HepG2 (cell line): ENCODE data around the gene FOXN3. TPM values are rescaled to one million over a fixed set of nuclear protein-coding genes. Genes with fewer than 3 reads are reported as not detected.

Experiments
- EP300 ChIP-seq, 3 experiments: sonication (generic) in 1 of 3; formaldehyde crosslinking in 1 of 3; IDR thresholded peaks; 2 replicates each; pipeline versions ENCODE4 v1.5.1 to v1.6.1; 2011 to 2020; ENCODE audit warnings: low read depth in 2 of 3, low read length in 2 of 3, borderline replicate concordance in 1 of 3, improper control_type of control experiment in 1 of 3, mild to moderate bottlenecking in 1 of 3, missing genetic modification reagents in 1 of 3, moderate library complexity in 1 of 3
- GZF1 ChIP-seq: sonication (generic); formaldehyde crosslinking; IDR thresholded peaks from 2 replicates; pipeline ENCODE4 v1.5.1; 2020; ENCODE audit warnings: mild to moderate bottlenecking, missing genetic modification reagents
- HNRNPL ChIP-seq: fragments of 200-400 bp; formaldehyde crosslinking; IDR thresholded peaks from 2 replicates; pipeline ENCODE4 v1.6.1; 2017; ENCODE audit warnings: mild to moderate bottlenecking, low read depth, low read length
- KDM4B ChIP-seq: sonication (generic); formaldehyde crosslinking; IDR thresholded peaks from 2 replicates; pipeline ENCODE4 v1.4.0; 2020; ENCODE audit warnings: missing genetic modification reagents
- MED1 ChIP-seq: sonication (generic); formaldehyde crosslinking; IDR thresholded peaks from 2 replicates; pipeline ENCODE4 v1.4.0; 2020; ENCODE audit warnings: missing genetic modification reagents
- NR2F6 ChIP-seq, 2 experiments: IDR thresholded peaks; 2 replicates each; pipeline ENCODE4 v1.6.1; 2016; ENCODE audit warnings: antibody characterized with exemption in 1 of 2, mild to moderate bottlenecking in 1 of 2
- REL ChIP-seq: sonication (generic); formaldehyde crosslinking; conservative IDR thresholded peaks from 2 replicates; pipeline ENCODE4 v1.8.0; 2022; ENCODE audit warnings: mild to moderate bottlenecking, missing genetic modification reagents, moderate library complexity
- SMAD3 ChIP-seq: sonication (generic); formaldehyde crosslinking; IDR thresholded peaks from 2 replicates; pipeline ENCODE4 v1.4.0; 2020; ENCODE audit warnings: missing genetic modification reagents
- SSRP1 ChIP-seq: IDR thresholded peaks from 2 replicates; pipeline ENCODE4 v1.6.1; 2016; ENCODE audit warnings: control low read depth
- STAG1 ChIP-seq: sonication (generic); formaldehyde crosslinking; IDR thresholded peaks from 2 replicates; pipeline ENCODE4 v1.4.0; 2020; ENCODE audit warnings: missing genetic modification reagents
- ZMAT3 ChIP-seq: sonication (generic); formaldehyde crosslinking; conservative IDR thresholded peaks from 2 replicates; pipeline ENCODE4 v1.7.0; 2021; ENCODE audit warnings: missing genetic modification reagents
- ZNF609 ChIP-seq: sonication (generic); formaldehyde crosslinking; IDR thresholded peaks from 2 replicates; pipeline ENCODE4 v1.4.0; 2020; ENCODE audit warnings: mild to moderate bottlenecking, missing genetic modification reagents, borderline replicate concordance
- ZNF780A ChIP-seq: sonication (generic); formaldehyde crosslinking; IDR thresholded peaks from 2 replicates; pipeline ENCODE4 v1.8.0; 2022; ENCODE audit warnings: mild to moderate bottlenecking, missing genetic modification reagents, moderate library complexity
- polyA plus RNA-seq, 8 experiments: library from polyadenylated mRNA; depleted of rRNA in 3 of 8; stranded (reverse) in 7 of 8; unstranded in 1 of 8; fragments of >200 nt; fragmentation: Illumina TruSeq in 4 of 8; extraction: Trizol in 4 of 8; gene quantifications; 2 replicates each; pipeline versions ENCODE4 v1.2.1 to v1.2.3, GENCODE V29; 2011 to 2016; ENCODE audit warnings: low read depth in 4 of 8, missing spikeins in 1 of 8, mixed read lengths in 1 of 8; ENCODE audit not compliant: insufficient read depth in 1 of 8
- total RNA-seq, 5 experiments: library from RNA; depleted of rRNA; stranded (reverse); fragments of >200 nt; fragmentation: Illumina TruSeq; extraction: Trizol; gene quantifications; 2 replicates each; pipeline ENCODE4 v1.2.3, GENCODE V29; 2016; ENCODE audit warnings: low read depth in 1 of 5
- TF ChIP-seq, protein P1 (sequence below): sonication (generic); formaldehyde crosslinking; IDR thresholded peaks from 2 replicates; pipeline ENCODE4 v1.5.1; 2020; ENCODE audit warnings: mild to moderate bottlenecking, missing genetic modification reagents, borderline replicate concordance
- TF ChIP-seq, protein P2 (sequence below): sonication (generic); formaldehyde crosslinking; IDR thresholded peaks from 2 replicates; pipeline ENCODE4 v1.4.0; 2020; ENCODE audit warnings: missing genetic modification reagents, mild to moderate bottlenecking, borderline replicate concordance
- TF ChIP-seq, protein P3 (sequence below): IDR thresholded peaks from 2 replicates; pipeline ENCODE4 v1.6.1; 2016; ENCODE audit warnings: low read depth

Gene FOXN3
- total and polyA plus RNA-seq, 2 of the 13 experiments (the other 11 are each of a cell fraction or from before 2014, with no cell fraction given), result 32.4 to 70.2 TPM

DNA sequence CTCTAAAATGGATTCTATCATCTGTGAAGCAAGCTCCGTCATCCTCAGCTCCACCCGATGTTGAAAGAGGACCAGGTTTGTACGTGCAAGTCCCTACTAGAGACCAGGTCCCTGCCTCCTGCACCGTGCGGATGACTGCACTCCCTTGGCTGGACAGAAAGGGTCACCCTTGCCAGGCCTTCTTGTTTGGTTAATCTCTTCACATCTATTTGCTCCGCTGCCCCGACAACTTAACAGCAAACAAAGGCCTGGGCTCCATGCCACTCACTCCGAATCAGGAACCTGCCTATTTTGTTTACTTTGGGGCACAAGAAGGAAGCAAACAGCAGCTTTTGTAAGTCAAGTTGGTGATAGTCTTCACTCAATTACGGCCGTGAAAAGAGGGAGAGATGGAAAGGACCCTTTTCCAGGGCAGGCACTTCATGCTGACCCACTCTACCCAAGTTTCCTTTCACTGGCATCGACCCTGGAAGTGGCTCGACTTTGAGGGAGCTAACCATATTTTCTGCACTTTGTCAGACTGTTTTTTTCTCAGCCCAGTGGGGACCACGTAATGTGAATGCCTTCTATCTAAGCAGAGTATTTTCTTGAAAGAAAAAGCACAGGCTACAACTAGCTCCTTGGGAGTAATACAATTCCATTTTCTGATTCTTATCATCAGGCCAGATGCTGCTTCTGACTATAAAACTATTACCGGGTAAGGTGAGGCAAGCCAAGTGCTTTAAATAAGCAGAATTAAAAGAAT, 202.6 kb downstream of the FOXN3 start (continued):
- TF ChIP-seq ZMAT3 (CRISPR knock-in tag), result no peak
- TF ChIP-seq HNRNPL, result peak; percentile 86
- 0 out of 2 replicates have a peak, but pooled peaks have one; percentile 20 for TF ChIP-seq NR2F6 (IDR thresholded peaks at IDR 0.05)
- TF ChIP-seq NR2F6 (CRISPR knock-in tag; IDR thresholded peaks at IDR 0.05), result peak; percentile 64
- TF ChIP-seq MED1 (CRISPR knock-in tag), result peak; percentile 51; the same call in 1 of the 2 replicates
- TF ChIP-seq REL (CRISPR knock-in tag), result no peak
- TF ChIP-seq, protein P1, sequence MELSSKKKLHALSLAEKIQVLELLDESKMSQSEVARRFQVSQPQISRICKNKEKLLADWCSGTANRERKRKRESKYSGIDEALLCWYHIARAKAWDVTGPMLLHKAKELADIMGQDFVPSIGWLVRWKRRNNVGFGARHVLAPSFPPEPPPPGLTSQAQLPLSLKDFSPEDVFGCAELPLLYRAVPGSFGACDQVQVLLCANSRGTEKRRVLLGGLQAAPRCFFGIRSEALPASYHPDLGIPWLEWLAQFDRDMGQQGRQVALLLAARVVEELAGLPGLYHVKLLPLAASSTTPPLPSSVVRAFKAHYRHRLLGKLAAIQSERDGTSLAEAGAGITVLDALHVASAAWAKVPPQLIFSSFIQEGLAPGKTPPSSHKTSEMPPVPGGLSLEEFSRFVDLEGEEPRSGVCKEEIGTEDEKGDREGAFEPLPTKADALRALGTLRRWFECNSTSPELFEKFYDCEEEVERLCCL (CRISPR knock-in tag), result no peak
- 0 out of 2 replicates have a peak, but pooled peaks have one; percentile 32 for TF ChIP-seq GZF1 (CRISPR knock-in tag)
- peak; percentile 62 for TF ChIP-seq STAG1 (CRISPR knock-in tag)
- TF ChIP-seq SMAD3 (CRISPR knock-in tag), result peak; percentile 47; the same call in 1 of the 2 replicates
- TF ChIP-seq KDM4B (CRISPR knock-in tag), result peak; percentile 56; the same call in 1 of the 2 replicates
- TF ChIP-seq ZNF780A (CRISPR knock-in tag), result no peak
- TF ChIP-seq SSRP1 (CRISPR knock-in tag), result peak; percentile 63; the same call in 1 of the 2 replicates
- TF ChIP-seq, protein P2, sequence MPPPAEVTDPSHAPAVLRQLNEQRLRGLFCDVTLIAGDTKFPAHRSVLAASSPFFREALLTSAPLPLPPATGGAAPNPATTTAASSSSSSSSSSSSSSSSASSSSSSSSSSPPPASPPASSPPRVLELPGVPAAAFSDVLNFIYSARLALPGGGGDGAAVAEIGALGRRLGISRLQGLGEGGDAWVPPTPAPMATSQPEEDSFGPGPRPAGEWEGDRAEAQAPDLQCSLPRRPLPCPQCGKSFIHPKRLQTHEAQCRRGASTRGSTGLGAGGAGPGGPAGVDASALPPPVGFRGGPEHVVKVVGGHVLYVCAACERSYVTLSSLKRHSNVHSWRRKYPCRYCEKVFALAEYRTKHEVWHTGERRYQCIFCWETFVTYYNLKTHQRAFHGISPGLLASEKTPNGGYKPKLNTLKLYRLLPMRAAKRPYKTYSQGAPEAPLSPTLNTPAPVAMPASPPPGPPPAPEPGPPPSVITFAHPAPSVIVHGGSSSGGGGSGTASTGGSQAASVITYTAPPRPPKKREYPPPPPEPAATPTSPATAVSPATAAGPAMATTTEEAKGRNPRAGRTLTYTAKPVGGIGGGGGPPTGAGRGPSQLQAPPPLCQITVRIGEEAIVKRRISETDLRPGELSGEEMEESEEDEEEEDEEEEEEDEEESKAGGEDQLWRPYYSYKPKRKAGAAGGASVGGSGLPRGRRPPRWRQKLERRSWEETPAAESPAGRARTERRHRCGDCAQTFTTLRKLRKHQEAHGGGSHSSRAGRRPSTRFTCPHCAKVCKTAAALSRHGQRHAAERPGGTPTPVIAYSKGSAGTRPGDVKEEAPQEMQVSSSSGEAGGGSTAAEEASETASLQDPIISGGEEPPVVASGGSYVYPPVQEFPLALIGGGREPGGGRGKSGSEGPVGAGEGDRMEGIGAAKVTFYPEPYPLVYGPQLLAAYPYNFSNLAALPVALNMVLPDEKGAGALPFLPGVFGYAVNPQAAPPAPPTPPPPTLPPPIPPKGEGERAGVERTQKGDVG, result 0 out of 2 replicates have a peak, but pooled peaks have one; percentile 47
- TF ChIP-seq, protein P3, sequence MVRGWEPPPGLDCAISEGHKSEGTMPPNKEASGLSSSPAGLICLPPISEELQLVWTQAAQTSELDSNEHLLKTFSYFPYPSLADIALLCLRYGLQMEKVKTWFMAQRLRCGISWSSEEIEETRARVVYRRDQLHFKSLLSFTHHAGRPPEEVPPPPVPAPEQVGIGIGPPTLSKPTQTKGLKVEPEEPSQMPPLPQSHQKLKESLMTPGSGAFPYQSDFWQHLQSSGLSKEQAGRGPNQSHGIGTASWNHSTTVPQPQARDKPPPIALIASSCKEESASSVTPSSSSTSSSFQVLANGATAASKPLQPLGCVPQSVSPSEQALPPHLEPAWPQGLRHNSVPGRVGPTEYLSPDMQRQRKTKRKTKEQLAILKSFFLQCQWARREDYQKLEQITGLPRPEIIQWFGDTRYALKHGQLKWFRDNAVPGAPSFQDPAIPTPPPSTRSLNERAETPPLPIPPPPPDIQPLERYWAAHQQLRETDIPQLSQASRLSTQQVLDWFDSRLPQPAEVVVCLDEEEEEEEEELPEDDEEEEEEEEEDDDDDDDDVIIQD, result 0 out of 2 replicates have a peak, but pooled peaks have one; percentile 19
- peak; percentile 63 for TF ChIP-seq ZNF609
- TF ChIP-seq EP300 (IDR thresholded peaks at IDR 0.05; ENCODE audit: low read depth in 2 of 2, low read length in 2 of 2), result peak in 1 of 2 experiments; percentile 33; a peak in 1 of 4 replicates
- TF ChIP-seq EP300 (CRISPR knock-in tag; IDR thresholded peaks at IDR 0.05; ENCODE audit: borderline replicate concordance), result no peak
